ENCODE measurements around the gene TRMT61A.

Gene TRMT61A

DNA sequence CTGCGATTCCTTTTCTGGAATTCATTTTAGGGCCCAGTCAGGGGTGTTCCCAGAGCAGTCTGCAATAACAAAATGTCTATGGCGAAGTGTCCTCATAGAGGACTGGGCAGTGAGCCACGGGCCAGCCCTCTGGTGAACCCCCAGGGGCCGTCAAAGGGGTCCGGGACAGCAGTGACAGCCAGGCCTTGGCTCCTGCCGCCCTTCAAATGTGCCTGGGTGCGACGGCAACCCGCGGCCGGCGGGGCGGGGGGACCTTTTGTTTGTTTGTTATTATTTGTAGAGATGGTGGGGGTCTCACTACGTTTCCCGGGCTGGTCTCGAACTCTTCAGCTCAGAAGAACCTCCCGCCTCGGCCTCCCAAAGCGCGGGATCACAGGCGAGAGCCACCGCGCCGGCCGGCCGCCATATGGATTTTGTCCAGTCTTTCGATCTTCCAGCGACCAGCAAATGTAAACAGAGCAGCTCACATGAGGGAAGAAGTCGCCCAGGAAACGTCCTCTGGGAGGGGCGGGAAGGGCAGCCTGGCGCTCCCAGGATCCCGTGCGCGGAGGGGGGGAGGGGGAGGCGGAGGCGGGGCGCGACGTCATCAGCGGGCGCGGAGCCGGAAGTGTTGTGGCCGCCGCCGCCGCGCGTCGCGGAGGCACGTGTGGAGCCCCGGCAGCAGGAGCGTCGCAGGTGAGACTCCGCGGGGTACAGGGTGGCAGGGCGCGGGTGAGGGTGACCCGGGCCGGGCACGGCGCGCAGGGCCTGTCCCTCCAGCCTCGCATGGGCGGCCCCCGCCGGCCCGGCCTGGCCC, at the start of gene TRMT61A:
TRMT61A (plus strand) TSS at position 610 of the 796 bp plus-strand sequence. CDS start 783 bp downstream, outside the sequence.
- DNase-seq, result peak; percentile 95

DNA sequence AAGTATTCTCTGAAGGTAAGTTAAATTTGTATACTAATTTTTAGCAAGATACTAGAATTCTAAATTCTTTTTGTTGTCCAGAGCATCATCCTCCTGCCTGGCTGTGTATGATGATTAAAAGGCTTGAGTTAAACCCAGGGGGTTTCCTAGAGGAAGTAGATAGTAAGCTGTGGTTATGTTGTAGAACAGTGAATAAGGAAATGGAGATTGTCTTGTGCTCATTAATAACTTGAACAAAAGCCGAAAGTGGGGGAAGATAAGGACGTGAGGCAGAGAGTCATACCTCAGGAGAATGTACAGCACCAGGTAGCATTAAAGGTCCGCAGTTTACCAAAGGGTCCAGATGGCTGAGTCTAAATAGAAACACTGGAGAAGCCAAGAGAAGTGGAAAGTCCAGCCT, 48.4 kb upstream of the TRMT61A start:
- no peak for DNase-seq

DNA sequence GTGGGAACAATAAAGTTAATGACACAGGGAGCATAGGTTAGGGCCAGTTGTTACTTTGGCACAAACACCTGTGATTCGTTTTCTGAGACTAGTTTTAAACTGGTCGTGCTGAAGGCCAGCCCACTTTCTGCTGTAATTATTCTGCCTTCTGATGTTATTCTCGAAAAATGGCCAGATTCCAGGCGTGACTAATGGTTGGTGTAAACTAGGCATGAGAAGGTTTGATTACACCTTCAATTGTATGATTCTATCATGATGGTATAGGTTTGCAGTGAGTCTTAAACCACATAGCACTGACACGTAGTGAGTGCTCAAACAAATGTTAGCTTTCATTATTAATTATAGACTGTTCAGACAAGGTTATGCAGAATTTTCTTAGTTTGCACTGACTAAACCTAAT, 45.4 kb upstream of the TRMT61A start:
- no peak for DNase-seq

DNA sequence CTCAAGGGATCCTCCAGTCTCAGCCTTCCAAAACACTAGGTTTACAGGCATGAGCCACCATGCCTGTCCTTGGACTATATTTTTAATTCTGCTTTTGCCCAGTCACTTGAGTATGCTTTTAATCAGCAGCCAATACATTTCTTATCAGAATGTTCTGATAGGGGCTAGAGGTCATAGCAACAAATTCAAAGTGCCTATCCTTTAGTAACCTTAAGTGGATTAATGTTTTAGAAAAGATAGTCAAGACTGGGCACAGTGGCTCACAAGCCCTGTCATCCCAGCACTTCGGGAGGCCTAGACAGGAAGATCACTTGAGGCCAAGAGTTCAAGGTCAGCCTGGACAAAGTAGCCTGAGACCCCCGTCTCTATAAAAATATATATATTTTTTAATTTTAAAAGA, 43.5 kb upstream of the TRMT61A start:
- DNase-seq, result no peak

DNA sequence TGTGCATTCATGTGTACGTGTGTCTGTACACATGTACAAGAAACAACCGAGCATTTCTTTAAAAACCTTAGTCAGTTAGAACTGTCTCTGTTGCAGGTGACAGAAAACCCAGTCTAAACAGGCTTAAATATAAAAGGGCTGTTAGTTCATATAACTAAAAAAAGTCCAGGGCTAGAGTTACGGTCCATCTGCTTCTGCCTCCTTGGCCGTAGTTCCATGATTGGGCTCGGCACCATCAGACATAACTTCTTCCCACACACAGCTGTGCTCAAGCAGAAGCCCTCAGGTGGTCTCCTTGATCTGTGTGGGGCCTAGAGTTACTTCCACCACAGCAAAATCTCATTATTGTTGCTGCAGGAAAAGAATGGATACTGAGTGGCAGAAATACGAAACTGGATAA, 40.9 kb upstream of the TRMT61A start:
- no peak for DNase-seq

DNA sequence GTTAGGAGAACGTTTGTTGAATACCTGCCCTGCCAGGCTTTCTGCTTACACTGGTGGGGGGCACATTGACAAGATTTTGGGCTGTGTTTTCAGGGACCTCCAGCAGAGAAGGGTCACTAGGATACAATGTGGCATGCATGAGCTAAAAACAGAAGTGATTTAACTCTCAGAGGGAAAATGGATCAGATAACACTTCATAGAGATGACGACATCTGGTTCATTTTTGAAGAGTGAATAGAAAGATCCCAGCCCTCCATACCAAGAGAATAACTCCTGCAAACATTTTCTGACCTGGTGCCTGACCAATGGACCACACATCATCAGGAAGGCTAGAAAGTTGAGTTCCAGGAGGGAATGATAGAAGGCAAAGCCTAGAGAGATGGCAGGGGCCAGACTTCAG, 40.0 kb upstream of the TRMT61A start:
- DNase-seq, result no peak

DNA sequence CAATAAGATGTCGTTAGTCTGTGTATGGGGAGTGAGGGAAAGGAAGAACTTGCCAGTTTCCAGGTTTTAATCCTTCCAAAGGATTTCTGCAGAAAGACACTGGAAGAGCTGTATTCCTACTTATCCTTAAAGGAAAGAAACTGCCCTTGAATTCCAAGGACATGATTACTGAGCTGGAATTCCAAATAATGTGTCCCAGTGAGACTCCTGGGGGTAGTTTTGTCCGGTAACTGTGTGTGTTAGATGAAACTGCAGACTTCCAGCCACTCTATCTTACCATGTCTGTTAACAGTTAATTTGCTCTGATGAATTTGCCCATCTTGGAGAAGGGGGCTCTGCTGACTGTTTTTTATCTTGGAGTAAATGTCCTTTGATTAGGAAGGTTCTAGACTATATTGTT, 39.4 kb upstream of the TRMT61A start:
- DNase-seq, result no peak

DNA sequence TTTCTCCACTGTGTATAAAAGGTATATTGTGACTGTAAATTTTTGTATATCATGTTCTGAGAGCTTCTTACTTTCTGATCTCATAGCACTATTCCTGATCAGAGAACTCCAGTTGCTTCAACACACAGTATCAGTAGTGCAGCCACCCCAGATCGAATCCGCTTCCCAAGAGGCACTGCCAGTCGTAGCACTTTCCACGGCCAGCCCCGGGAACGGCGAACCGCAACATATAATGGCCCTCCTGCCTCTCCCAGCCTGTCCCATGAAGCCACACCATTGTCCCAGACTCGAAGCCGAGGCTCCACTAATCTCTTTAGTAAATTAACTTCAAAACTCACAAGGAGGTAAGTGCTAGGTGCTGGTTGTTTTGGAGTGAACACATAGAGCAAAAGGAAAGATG, 37.3 kb upstream of the TRMT61A start:
- no peak for DNase-seq

DNA sequence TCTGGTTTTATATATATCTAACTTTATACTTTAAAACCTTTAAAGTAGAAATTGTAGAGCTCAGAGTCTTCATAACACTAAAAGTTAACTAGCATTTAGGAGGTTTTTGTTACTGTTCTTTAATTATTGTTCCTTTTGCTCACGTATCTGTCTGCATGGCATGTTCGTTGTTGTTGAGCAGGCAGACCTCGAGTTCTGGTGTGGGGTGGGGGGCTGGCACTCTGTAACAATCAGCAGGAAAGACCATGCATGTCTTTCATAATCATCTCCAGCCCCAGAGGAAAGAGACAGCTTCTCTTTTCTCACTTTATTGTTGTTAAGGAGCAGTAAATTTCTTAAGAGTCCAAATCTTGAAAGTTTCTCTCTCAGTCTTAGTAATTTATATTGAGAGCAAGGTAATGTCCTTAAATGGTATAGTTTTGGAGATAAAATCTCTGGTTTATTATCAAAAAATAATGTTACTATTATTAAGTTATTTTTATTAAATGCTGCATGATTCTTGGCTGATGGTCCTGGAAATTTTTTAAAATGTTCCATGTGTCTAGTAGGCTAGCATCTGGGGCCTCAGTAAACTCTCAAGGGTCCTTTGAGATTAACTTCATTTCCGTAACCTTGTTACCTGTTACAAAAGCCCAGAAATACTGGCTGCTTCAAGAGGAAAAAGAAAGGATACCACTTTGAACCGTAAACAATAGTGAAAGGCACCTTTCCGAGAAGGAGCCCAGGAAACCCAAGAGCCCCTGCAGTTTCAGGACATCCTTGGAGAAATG, 36.7 kb upstream of the TRMT61A start:
- no peak for DNase-seq

DNA sequence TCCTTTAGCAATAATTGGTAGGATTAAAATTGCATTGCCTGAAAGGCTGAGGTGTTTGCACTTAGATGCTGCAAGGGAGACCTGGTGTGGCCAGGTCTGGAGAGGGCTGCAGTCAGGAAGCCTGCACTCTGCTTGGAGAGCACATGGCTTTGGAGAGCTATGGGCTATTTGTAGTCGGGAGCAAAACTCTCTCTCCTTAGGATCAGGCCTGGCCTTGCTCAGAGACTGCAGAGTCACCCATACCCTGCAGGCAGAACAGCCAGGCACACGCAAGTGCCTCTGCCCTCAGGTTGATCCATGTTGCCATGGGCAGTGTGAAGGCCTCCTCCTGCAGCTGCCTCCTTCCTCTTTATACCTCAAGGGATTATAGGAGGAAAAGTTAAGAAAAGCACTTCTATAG, 33.1 kb upstream of the TRMT61A start:
- DNase-seq, result no peak

DNA sequence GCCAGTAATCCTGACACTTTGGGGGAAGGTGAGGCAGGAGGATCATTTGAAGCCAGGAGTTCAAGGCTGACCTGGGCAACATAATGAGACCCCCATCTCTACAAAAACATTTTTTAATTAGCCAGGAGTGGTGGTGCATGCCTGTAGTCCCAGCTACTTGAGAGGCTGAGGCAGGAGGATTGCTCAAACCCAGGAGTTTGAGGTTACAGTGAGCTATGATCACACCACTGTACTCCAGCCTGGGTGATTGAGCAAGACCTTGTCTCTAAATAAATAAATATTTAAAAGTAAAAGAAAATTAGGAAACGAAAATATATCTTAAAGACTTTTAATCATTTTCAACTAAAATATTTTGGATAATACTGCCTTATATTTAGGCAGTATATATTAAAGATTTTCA, 32.2 kb upstream of the TRMT61A start:
- DNase-seq, result no peak

DNA sequence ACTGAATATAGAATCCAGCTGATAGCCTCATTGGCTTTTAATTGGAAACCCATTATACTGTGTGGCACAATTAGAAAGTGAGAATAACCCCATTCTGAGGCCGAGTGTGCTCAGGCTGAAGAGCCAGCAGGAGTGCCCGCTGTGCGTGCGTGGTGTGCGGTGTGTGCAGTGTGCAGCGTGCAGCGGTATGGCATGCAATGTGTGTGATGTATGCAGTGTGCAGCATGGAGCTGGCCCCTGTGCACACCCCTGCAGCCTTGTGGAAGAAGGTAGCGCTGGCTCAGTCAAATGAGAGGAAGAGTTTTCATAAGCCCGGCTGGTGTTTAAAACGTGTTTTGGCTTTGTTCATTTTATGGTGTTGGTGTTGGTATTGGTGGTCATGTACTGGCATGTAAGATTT, 29.3 kb upstream of the TRMT61A start:
- DNase-seq, result no peak

DNA sequence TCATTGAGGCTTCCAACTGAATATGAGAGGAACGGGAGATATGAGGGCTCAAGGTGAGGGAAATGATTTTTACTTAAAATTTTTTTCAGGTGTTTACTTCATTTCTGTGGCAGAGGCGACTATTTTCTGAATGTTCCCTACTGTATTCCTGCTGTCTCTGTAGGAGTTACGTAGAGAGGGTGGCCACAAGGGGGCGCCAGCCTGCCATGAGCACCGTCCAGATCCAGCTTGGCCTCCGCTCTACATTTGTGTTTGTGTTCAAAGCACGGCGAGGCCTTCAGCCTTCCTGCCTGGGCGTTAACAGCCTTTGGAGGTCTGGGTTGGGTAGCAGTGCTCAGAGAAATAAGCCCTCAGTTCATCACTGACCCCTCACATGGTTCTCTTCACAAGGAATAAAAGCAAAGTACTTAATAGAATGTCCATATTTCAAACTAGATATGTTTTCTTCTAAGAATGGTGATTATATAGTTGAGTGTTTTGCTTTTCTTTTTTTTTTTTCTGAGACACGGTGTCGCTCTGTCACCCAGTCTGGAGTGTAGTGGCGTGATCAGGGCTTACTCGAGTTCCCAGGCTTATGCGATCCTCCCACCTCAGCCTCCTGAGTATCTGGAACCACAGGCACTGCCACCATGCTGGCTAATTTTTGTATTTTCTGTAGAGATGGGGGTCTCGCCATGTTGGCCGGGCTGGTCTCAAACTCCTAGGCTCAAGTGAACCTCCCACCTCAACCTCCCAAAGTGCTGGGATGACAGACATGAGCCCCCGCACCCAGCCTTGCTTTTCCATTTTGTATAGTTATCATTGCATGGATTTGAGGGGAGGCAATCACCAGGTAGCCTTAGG, 28.6 kb upstream of the TRMT61A start:
- peak; percentile 95 for DNase-seq

DNA sequence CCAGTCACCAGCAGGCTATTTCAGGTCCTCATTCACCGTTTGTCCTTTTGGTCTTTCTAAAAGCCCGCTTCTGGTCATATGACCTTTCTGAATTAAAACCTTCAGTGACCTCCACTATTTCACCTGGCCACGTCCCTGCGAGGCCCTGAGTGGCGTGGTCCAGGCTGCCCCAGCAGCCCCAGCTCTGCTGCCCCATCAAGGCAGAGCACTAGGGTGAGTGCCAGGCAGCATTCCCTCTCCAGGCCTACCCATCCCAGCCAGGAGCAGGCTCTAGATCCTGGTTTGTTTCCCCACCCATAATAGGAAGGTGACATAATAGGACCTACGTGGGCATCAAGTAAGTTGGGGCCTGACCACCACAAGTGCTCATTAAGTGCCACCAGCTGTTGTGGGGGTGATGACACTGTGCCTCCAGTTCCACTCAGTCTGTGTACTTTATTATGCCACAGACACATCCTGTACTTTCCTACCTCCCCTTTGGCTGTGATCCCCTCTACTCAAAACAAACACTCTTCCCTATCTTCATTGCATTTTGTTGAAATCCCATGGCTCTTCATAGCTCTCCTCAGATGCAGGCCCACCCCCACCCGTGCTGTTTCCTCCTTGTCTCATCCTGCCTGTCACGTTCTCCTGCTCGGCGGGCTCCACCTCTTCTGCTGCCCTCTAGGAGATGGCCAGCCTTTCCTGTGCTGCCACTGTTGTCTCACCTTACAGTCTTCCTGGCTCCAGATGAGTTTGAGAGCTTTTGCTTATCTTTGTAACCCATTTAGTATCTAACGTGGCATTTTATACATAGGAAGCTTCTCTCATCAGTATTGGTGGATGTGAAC, 27.7 kb upstream of the TRMT61A start:
- DNase-seq, result no peak

DNA sequence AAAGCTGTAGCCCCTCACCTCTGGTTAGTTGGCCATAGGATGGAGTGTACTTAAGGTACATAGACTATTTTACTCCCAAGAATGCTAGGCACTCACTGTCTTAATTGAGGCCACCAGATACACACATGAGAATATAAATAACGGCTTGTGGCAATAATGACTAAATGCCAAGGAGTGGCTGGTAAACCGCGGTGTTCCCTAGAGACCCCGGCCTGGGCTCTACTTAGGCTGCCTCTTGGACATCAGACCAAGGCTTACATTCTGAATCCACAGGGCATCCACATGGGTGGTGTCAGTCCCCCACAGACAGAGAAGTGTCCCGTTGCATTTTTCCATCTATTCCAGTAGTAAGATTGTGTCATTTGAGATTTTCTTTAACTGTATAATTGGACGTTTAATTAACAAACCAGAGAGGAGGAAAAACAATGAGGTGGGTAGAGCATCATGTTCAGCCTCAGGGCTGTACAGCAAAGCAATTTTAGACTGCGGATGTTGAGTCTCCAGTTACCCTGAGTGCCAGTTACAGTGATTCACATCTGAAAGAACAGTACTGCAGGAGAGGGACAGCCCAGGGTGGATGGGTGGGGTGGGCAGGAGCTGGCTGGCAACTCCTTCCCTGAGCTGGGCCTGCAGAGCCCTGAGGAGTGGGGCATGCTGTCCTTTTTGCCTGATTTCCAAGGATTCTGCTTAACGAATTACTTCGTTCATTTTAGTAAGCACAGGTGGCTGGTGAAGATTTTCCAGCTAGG, 26.9 kb upstream of the TRMT61A start:
- no peak for DNase-seq

DNA sequence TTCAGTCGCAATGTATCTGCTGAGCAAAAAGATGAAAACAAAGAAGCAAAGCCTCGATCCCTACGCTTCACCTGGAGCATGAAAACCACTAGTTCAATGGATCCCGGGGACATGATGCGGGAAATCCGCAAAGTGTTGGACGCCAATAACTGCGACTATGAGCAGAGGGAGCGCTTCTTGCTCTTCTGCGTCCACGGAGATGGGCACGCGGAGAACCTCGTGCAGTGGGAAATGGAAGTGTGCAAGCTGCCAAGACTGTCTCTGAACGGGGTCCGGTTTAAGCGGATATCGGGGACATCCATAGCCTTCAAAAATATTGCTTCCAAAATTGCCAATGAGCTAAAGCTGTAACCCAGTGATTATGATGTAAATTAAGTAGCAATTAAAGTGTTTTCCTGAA, 26.1 kb upstream of the TRMT61A start:
- no peak for DNase-seq

DNA sequence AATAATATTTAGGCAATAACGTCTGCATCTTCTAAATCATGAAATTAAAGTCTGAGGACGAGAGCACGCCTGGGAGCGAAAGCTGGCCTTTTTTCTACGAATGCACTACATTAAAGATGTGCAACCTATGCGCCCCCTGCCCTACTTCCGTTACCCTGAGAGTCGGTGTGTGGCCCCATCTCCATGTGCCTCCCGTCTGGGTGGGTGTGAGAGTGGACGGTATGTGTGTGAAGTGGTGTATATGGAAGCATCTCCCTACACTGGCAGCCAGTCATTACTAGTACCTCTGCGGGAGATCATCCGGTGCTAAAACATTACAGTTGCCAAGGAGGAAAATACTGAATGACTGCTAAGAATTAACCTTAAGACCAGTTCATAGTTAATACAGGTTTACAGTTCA, 25.7 kb upstream of the TRMT61A start:
- DNase-seq, result no peak

DNA sequence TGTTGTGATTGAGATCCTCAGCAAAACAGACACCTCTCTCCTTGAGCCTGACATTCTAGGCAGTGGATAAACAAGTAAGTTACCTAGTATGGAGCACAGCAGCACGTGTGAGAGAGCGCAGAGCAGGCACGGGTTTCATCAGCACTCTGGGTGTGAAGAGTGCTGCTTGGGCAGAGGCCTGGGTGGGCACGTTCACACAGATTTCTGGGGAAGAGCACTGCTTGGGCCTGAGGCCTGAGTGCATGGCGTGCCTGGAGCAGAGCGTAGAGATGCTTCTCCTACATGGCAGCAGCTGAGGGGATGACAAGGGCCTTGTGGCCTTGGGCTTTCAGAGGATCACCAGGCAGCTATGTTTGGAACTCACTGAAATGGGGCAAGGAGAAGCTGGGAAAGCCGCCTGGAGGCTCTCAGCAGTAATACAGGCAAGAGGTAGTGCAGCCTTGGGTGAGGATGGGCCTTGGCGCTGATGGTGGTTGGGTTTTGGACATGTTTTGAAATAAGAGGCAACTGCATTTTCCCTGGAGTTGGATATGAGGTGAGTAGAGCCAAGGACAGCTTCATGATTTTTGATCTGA, 23.9 kb upstream of the TRMT61A start:
- no peak for DNase-seq

DNA sequence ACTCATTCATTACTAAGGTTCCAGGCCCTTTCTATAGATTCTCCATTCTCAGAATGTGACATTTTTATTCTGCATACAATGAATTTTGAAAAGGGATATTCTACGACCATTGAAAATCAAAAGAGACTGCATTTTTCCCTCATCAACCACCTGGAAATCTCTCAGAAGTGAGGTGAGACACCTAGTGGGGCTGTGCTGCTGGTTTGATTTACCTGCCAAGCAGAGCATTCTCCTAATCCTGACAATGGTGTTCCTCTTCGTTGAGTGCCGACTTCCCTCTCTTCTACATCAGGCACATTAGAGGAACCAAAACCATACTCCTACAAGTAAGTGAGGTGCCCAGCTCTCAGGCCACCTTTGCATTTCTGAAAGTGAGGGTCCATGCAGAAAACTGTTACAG, 21.2 kb upstream of the TRMT61A start:
- no peak for DNase-seq

DNA sequence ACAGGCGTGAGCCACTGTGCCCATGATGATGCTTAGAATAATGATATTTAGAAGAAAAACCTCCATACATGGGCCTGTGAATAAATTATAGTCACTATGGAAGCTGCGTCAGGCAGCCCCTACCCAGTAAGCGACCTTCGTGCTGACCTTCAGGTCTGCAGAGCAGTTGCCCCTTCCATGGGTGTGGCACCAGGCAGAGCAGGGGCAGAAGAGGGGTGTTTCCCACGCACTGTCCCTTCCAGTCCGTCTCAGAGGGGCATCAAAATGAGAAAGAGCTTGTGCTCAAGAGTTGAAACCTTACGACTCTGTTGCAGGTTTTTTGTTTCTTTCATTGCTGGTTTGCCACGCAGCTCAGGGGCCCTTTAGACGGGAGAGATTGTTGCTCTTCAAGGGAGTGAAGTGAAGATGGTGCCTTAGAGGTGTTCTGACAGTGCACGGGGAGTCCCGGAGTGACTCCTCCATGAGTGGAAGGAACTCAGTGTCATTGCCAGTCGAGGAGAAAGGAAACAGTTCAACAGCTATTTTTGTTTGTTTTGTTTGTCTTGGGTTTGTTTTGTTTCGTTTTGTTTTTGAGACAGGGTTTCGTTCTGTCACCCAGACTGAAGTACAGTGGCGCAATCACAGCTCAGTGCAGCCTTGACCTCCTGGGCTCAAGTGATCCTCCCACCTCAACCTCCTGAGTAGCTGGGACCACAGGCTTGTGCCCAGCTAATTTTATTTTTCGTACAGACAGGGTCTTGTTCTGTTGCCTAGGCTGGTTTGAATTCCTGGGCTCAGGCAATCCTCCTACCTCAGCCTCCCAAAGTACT, 20.3 kb upstream of the TRMT61A start:
- DNase-seq, result no peak
